HG02981 (cell line): ENCODE data around the gene AAGAB.

Source experiments
- ATAC-seq: cut with Tn5 transposase; IDR thresholded peaks from one replicate; pipeline ENCODE4 v1.9.1; 2021; ENCODE audit warnings: mild to moderate bottlenecking, moderate library complexity; ENCODE audit not compliant: unreplicated experiment

AAGAB gene

DNA sequence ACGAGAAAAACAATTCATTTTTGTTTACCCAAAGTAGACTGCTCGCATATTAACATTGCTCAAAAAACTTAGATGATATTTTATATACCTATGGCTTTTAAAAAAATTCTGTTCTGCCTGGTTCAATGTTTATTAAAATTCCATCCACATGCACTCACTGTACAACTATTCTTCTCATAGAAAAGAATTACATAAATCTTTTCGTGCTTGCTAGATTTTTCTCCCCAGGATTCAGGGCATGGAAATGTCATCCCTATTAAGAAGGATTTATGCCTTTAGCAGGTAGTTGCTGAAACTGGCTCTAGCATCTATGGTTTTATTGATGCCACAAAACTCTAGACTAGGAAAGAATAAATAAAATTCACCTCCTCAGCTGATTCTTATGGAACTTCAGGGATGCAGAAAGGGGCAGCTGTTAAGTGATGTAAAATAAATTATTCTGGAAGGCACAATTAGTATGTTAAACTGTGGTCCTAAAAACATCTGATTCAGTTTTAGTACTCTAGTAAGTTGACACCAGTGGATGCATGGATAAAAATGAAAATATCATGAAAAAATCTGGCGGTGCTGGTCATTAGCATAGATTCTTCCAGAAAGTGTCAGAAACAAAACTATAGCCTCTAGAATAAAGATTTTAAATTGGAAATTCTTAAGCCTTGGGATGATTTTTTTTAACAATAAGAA is 41.6 kb downstream of the AAGAB start:
- ATAC-seq, result no peak

DNA sequence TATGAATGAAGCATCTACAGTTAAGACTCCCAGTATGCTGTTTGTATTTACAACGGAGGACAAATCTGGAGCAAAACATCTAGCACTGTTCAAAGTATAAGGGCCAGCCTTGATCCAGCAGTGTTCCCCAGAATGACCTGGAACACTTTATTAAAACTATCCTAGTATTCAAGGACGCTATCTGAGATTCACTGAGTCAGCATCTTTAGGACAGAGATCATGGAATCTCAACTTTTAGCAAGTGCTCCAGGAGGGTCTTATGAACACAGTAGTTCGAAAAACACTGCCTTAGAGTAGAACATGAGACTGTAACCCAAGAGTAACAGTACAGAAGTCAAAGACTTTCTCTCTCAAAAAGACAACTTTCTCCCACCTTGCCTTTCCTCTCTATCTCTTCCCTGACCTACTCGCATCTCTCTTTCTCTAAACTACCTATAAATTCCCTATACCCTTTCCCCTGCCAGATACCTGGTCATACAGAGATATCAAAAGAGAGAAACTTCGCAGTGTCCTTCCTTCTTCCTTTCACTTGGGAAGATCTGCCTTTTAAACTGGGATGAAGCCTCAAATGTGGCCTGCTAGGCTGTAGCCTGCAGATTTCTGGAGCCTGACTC is 43.8 kb downstream of the AAGAB start:
- no peak for ATAC-seq

DNA sequence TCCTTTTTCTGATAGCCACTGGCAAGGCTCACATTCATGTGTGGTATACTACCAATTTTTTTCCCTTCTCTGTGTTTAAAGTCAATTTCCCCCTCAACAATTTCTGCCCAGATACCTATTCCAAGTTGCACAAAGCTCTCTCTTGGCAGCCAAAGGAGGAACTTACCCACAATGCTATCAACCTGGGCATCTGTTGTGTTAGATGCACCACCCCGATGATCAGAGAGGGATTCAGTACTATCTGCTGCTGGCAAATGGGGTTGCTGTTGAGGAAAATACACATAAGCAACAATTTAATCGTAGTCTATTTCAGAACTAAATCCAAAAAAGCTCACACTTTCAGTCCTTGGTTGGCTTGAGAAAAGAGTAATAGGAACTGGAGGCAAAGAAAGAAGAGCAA is 46.1 kb downstream of the AAGAB start:
- no peak for ATAC-seq

DNA sequence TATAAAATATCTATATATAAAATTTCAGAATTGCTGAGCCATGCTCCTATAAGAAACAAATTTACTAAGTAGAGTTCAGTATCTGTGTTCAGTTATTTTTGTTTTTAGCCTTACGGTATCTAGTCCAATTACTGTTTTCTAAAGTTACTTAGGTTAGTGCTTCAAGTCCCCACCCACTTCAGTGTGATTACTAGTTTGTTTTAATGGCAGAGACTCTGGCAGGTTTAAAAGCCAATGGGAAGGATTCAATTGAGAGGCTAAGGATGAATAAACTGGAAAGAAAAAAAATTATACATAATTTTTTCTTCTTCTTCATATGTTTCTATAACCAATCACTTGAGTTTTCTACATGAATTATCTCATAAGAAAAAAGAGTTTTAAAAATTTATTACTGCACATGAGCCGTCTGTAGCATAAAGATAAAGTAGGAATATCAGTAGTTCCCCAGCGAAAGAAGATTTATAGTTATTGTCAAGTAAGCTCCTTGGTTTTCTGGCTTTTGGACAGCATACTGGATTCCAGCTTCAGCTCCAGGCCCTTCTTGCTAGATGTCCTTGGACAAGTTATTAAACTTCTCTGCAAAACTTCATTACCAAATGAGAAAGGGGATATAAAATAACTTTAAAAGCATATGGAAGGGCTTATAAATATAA is 46.8 kb downstream of the AAGAB start:
- ATAC-seq, result no peak

DNA sequence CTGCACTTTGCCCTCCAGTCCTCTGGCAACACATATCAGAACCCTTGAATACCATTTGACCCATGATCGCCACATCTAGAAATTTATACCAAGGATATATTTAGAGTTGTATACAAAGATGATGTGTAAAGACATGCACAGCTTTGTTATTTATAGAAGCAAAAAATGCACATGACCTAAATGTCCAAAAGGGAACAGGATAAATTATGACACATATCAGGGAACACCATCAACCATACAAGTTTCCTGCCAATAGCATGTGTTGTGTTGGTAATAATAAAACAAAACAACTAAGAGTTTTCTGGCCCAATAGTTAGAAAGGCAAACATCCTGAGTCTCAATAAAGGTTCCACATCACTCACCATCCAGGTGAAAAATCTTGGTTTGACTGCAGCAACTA is 51.5 kb downstream of the AAGAB start:
- no peak for ATAC-seq

DNA sequence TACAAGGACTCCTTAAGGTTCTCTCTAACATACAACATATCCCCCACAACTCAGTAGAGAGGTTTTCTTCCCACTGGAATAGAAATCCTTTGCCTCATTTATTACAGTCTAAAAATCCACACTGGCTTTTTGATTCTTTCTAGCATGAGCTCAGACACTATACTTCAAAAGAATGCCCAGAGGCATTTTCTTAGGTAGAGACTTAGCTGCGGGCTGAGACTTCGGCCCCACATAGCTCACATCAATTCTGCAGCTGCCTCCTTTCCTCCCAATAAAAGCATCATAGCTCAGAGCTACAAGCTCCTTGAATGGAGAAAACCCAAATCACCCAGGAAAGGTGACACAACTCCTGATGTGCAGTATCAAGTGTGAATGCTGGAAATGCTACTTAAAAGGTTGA is 52.4 kb downstream of the AAGAB start:
- no peak for ATAC-seq

DNA sequence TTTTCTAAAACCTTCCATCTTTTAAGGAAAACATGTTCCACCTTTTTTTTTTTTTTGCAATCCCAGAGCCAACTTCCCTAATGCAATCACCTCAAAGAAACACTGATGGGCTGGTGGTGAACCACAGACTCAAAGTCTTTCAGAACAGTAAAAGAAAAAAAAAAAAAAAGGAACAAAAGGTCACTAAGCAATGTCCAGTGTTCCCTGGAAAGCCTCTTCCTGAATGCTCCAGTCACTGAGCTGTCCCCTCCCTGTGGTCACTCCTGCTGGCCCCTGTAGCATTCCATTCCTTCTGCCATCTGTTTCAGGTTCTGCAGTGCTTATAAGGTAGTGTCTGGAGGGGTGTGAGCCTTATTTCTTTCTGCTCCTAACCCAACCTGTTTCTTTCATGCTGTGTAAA is 53.3 kb downstream of the AAGAB start:
- no peak for ATAC-seq

DNA sequence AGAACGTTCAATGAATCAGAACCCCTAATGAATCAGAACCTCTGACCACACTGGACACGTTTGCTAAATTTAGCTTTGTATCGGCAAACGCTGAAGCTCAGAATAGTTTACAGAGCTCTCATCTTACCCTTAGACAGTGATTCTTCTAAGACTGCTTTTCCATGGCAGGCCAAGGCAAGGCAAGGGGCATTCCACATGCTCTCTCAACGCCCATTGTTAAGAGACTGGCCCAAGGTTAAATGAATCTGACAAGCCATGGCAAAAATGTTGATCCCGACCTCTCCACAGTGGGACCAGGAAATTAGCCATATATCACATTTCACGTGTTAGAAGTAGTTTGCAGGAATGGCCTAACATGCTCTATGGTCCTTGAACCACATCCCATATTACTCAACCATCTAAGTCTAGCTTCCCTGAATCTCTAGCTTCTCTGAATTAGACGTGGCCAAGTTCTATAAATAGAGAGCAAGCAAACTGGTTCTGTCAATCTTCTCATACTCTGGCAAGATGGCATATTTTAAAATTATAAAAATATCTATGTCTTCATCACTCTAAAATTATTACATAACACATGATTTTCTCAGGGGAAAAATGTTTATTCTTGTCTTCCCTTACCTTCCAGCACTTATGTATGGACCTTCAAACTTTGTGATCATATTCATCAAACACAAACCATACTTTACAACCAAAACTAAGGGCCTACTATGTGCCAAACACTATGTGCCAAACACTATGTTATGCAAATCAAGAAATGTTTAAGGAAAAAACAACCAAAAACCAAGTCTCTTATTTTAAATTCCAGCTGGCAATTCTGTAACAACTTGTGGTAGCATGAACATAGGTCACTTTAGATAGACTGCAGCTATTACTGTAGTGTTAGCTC is 54.3 kb downstream of the AAGAB start:
- ATAC-seq, result no peak

DNA sequence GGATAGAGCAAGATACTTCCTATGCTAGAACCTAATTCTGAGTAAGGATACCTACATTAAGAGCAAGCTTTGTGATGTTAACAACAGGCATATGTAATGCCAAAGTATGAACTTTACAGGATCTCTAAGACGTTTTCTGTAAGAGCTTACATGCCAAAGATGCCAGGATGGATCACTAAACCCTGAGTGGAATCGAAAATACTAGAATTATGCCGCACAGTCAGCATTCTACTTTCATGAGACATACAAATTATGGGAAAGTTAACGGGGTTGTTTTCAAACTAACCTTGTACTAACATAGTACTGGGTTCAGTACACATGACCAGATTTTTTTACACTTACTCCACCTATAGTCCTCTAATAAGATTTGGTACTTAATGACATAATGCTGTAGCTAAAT is 55.1 kb downstream of the AAGAB start:
- no peak for ATAC-seq

DNA sequence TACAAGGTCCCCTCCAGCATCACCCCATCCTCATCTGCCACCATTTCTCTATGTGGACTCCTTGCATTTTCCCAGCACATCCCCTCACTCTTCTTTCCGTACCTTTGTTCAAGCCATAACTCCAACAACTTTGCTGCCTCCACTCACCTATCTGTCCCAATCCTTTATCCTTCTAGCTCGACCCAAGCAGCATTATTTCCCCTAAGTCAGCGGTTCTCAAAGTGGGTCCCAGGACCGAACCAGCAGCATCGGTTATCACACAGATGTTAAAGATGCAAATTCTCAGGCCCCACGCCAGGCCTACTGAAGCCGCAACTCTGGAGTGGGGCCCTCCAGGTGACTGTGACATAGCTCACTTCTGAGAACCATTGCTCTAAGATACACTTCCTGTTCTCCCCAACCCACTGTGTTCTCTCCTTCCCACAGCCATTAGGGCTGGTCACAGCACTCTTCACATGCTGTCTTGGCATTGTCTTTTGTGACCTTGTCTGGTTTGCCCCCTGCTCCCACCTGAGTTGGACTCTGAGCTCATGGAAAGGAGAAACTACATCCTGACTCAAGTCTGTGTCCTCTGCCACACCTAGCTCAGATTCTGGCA is 56.2 kb downstream of the AAGAB start:
- no peak for ATAC-seq

DNA sequence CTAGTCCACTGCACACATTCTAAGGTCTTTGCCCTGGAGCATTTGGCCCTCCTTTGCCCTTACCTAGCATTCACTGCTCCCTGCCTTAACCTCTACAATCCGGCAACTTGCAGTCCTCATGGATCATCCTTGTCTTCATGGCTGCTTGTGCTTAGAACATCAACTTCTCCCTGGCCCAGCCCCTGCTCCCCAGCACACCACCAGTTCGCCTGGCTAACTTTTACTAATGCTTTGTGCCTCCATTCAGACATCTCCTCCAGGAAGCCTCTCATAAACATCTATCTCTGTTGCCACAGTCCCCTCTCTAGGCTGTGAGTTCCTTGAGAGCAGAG is 57.1 kb downstream of the AAGAB start:
- ATAC-seq, result no peak

DNA sequence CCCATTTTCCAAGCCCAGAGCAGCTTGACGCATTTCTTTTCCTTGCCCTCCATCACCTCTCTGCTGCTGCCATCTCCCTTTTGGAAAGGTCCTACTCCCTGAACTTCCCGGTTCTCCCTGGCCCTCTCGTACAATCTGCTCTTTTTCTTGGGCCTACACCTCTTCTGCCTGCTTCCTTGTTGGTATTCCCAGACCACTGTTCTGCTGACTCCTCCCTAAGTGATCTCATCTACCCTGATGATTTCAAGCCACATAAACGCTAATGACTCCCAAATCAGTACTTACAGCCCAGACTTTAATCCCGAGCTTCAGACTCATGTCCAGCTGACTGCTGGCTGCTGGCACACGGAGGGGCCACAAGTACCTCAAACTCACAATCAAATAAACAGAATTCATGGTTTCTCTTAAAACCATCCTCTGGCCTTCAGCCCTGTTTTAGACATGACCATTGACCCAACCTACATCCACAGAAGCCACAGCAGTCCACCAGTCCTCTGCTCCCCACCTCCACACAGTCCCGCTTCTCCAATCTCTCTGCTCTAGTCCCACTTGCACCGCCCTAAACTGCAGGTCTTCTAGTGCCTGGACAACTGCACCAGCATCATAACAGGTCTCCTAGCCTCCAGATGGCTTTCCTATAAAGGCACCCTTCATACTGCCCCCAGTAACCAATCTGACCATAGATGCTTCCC is 57.6 kb downstream of the AAGAB start:
- ATAC-seq, result no peak

DNA sequence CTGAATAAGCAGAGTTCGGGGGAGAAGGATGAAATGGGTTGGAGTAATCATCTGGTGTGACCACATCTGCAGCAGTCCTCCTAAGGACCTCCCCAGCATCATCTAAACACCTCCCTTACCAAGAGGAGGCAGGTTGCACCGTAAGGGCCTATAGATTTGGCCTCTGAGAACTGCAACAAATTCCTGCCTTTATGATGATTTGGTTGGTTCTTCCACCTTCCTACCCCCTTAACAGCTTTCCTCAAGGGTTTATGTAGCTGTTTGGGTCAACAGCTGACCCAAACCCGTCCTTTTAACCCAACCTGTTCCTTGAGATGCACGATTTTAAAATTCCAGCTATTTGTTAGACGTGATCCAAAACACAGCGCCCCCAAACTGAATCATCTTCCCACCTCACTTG is 58.2 kb downstream of the AAGAB start:
- ATAC-seq, result no peak

DNA sequence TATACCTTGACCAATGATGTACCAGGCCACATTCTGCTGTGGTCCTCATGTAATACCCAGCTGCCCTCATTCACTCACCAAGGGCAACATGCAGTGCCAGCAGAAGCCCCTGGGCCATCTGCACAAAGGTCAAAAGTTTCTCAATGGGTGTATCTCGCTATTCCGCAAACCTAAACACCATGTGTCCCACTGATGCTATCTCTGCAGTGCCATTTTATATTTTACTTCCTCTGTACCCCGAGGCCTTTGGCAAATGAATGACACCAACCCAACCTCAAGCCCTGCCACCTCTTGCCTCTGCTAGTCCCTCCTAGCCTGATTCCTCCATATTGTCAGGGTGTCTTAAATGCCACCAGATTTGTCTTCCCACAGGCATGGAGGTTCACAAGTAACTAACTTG is 59.2 kb downstream of the AAGAB start:
- ATAC-seq, result no peak

DNA sequence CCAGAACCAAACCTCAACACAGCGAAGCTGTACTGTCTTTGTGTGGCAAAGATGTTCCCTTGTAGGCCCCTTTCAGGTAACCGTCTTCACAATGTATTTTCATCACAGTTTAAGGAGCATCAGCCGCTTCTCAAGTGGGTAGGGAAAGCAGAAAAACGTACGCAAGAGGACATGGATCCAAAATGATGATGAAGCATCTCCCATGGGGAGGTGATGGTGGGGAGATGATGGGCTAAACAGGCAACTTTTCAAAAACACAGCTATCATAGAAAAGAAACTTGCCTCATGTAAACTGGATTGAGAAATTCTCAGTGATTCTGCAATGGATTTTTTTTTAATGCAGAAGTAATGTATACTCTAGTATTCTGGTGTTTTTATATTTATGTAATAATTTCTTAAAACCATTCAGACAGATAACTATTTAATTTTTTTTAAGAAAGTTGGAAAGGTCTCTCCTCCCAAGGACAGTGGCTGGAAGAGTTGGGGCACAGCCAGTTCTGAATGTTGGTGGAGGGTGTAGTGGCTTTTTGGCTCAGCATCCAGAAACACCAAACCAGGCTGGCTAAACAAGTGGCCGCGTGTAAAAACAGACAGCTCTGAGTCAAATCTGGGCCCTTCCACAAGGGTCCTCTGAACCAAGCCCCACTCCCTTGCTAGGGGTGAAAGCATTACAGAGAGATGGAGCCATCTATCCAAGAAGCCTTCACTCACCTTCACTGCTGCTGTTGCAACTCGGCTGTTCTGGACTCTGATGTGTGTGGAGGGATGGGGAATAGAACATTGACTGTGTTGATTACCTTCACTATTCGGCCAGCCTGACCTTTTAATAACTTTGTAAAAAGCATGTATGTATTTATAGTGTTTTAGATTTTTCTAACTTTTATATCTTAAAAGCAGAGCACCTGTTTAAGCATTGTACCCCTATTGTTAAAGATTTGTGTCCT is 60.0 kb downstream of the AAGAB start:
- no peak for ATAC-seq

DNA sequence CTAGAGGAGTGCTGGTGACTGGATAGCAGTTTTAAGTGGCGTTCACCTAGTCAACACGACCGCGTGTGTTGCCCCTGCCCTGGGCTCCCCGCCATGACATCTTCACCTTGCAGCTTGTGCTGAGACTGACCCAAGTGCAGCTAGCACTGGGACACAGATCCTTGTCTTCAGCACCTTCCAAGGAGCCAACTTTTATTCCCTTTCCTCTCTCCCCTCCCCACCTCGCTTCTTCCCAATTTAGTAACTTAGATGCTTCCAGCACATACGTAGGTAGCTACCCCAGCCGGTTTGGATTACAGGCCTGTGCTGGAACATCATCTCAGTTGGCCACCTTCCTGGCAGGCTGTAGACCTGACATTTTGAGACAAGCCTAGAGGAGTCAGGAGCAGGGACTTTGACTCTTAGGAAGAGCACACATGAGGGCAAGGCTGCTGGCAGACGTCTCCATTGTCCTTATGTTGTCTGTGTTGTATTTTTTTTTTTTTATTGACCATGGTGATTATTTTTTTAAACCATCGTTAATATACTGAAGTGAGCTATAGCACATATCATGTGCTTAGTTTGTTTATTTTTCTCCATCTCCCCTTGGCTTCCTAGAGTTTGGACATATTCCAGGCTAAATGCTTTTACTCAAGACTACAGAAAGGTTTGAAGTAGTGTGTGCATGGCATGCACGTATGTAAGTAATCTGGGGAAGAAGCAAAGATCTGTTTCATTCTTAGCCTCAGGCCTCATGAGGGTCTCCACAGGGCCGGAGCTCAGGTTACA is 61.1 kb downstream of the AAGAB start:
- ATAC-seq, result no peak

DNA sequence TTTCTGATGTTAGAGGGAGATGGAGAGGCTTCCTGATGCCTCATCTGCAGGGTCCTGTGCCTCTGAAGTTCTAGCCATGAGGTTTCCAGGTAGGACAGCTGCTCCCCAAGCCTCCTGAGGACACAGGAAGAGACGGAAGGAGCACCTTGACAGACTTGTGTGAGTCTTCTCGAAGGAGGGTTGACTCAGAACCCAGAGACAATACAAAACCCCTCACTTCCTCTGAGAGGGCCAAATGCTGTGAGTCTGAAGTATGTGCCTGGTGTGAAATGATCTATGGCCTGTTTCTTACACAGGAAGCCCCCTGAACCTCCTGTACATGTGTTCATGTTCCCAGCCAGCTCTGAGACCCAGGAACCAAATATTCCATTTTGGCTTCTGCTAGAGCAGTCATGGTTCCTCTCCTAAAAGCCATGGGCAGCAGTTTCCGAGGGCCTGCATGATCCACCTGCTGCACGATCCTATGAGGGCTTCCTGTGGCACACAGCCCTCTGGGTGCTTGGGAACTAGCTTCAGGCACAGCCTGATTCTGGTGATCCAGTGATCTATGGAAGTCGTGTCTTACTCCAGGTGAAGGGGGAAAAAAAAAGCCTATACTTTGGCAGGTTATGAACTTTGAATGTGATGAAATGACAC is 62.2 kb downstream of the AAGAB start:
- ATAC-seq, result no peak

DNA sequence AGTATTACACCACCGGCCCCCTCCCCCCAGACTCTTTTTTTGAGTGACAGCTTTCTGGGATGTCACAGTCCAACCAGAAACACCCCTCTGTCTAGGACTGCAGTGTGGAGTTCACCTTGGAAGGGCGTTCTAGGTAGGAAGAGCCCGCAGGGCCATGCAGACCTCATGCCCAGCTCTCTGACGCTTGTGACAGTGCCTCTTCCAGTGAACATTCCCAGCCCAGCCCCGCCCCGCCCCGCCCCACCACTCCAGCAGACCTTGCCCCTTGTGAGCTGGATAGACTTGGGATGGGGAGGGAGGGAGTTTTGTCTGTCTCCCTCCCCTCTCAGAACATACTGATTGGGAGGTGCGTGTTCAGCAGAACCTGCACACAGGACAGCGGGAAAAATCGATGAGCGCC is 63.6 kb downstream of the AAGAB start:
- no peak for ATAC-seq
